ENCODE results near the gene UNK.

Gene UNK

DNA sequence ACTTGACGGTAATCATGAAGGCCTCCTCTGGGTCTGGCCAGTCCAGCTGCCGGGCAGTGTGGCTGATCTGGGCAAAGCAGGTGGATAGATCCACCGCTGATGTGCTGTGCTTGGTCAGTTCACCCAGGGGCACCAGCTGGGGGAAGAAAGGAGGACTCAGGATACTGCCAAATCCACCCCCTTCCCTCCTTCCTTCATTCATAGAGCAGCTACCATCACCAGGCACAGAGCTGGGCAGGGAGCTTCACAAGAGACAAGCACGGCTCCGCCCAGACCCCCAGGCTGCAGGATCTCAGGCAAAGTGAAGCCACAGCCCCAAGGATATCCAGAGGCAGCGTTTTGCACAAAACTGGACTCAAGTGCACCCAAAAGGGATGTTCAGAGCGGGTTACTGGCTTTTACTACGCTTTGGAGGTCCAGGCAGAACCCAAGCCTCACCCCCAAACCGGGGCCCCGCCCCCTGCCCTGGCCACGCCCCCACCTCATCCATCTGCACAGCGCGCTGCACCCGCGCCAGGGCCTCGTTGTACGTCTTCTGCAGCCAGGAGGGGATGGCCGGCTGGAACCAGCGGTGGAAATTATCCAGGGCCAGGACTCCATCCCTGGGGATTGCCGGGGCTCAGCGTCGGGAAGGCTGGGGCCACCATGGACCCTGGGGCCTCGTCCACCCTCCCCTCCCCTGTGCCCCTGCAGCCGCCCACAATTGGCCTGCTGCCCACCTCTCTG is 50.5 kb downstream of the UNK start:
- TF ChIP-seq, protein P1, sequence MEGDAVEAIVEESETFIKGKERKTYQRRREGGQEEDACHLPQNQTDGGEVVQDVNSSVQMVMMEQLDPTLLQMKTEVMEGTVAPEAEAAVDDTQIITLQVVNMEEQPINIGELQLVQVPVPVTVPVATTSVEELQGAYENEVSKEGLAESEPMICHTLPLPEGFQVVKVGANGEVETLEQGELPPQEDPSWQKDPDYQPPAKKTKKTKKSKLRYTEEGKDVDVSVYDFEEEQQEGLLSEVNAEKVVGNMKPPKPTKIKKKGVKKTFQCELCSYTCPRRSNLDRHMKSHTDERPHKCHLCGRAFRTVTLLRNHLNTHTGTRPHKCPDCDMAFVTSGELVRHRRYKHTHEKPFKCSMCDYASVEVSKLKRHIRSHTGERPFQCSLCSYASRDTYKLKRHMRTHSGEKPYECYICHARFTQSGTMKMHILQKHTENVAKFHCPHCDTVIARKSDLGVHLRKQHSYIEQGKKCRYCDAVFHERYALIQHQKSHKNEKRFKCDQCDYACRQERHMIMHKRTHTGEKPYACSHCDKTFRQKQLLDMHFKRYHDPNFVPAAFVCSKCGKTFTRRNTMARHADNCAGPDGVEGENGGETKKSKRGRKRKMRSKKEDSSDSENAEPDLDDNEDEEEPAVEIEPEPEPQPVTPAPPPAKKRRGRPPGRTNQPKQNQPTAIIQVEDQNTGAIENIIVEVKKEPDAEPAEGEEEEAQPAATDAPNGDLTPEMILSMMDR (conservative IDR thresholded peaks at IDR 0.05; ENCODE audit: control insufficient read depth, insufficient read depth, low read depth, low read length), result no peak
- H3K4me3 ChIP-seq (ENCODE audit: control insufficient read depth, low read depth, low read length), result no peak overlapping the region

DNA sequence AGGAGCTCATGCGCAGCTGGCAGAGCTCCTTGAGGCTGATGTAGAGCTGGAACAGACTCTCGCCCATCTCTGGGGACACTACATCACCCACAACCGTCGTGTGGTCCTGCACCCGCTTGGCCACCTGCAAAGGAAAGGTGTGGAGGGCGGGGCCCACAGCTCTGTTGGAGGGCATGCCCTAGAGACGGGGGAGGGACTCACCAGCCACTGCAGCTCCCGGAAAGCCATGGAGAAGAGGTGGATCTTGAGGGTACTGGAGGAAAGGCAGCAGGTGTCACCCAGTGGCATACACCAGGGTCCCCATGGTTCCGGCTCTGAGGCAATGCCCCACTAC is 51.0 kb downstream of the UNK start:
- TF ChIP-seq, protein P1 (conservative IDR thresholded peaks at IDR 0.05; ENCODE audit: control insufficient read depth, insufficient read depth, low read depth, low read length), result no peak
- DNase-seq (ENCODE audit: low read depth), result no peak
- H3K4me3 ChIP-seq (ENCODE audit: control insufficient read depth, low read depth, low read length), result no peak overlapping the region

More for the DNA sequence above, 50.5 kb downstream of the UNK start:
- DNase-seq (ENCODE audit: low read depth), result no peak

DNA sequence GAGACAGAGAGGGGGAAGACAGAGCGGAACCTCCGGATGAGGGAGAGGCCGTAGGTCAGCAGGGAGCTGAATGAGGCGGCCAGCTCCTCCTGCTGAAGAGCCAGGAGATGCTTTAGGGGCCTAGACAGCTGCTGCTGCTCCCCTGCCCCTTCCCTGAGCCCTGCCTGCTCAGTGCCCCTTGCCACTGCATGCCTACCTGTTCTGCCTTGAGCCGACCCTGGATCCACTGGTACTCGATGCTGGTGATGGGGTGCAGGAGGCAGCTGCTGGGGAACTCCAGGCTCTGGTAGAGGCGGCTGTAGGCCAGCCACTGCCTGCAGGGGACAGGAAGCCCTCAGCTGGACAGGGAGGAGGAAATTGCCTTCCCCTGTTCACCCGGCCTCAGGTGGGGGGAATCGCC is 52.0 kb downstream of the UNK start:
- no peak for DNase-seq (ENCODE audit: low read depth)
- no peak overlapping the region for H3K4me3 ChIP-seq (ENCODE audit: control insufficient read depth, low read depth, low read length)
- TF ChIP-seq, protein P1 (conservative IDR thresholded peaks at IDR 0.05; ENCODE audit: control insufficient read depth, insufficient read depth, low read depth, low read length), result no peak

- H3K4me3 ChIP-seq (ENCODE audit: control insufficient read depth, low read depth, low read length), result no peak overlapping the region
- TF ChIP-seq, protein P1 (conservative IDR thresholded peaks at IDR 0.05; ENCODE audit: control insufficient read depth, insufficient read depth, low read depth, low read length), result no peak
These were observed 53.3 kb downstream of the UNK start for GRCh38 chr17:75837899-75838298.

DNA sequence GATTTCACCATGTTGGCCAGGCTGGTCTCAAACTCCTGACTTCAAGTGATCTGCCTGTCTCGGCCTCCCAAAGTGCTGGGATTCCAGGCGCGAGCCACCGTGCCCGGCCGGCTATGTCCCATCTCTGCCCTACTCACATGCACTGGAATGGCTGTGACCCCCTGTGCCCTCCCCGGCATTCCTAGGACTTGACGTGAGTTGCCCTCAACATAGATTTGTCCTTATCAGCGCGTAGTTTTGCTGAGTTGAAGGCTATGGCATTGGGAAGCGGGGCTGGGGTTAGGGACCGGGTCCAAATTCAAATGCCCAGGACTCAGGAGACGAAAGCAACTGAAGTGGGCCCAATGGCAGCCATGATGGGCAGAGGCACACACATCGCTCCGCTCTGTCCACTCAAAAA is 53.8 kb downstream of the UNK start:
- no peak for DNase-seq (ENCODE audit: low read depth)
- H3K4me3 ChIP-seq (ENCODE audit: control insufficient read depth, low read depth, low read length), result no peak overlapping the region
- TF ChIP-seq, protein P1 (conservative IDR thresholded peaks at IDR 0.05; ENCODE audit: control insufficient read depth, insufficient read depth, low read depth, low read length), result no peak

More at GRCh38 chr17:75837899-75838298, 53.3 kb downstream of the UNK start:
- no peak for DNase-seq (ENCODE audit: low read depth)

- no peak for DNase-seq (ENCODE audit: low read depth)
- TF ChIP-seq, protein P1 (conservative IDR thresholded peaks at IDR 0.05; ENCODE audit: control insufficient read depth, insufficient read depth, low read depth, low read length), result no peak
- no peak overlapping the region for H3K4me3 ChIP-seq (ENCODE audit: control insufficient read depth, low read depth, low read length)
These were observed 55.6 kb downstream of the UNK start for GRCh38 chr17:75839942-75840798.

All from fibroblast of mammary gland (primary cell).